Right renal pelvis (tissue), 4 donors: Measurements from ENCODE around the gene RAB7B. TPM values are rescaled to one million over a fixed set of nuclear protein-coding genes. Genes with fewer than 3 reads are reported as not detected.

Experiments used
- DNase-seq, 4 donors: peaks; one replicate each; pipeline ENCODE4 v3.0.0-alpha.2; 2013; ENCODE audit warnings: low read depth in 4 of 4, low spot score in 3 of 4, missing footprints in 1 of 4
- polyA plus RNA-seq, 4 donors: library from polyadenylated mRNA; unstranded; fragments of 120-200 nt; gene quantifications; one replicate each; pipeline ENCODE4 v1.2.1, GENCODE V29; 2013; ENCODE audit not compliant: insufficient read length in 4 of 4

The RAB7B gene
- polyA plus RNA-seq, 4 donors = 3.0 to 3.7 (median 3.1) TPM

- DNase-seq = no peak
Measured at GRCh38 chr1:205951746-205952145, 51.4 kb downstream of the RAB7B start.

- no peak for DNase-seq
Measured at GRCh38 chr1:205950826-205951549, 52.2 kb downstream of the RAB7B start.

- no peak for DNase-seq
Measured at GRCh38 chr1:205950280-205950679, 52.9 kb downstream of the RAB7B start.

- no peak for DNase-seq
Measured at GRCh38 chr1:205949753-205950152, 53.4 kb downstream of the RAB7B start.

- DNase-seq = no peak
Measured at GRCh38 chr1:205948886-205949285, 54.3 kb downstream of the RAB7B start.

GRCh38 chr1:205948039-205948438, 55.2 kb downstream of the RAB7B start:
- no peak for DNase-seq

GRCh38 chr1:205947024-205947423, 56.2 kb downstream of the RAB7B start:
- no peak for DNase-seq

GRCh38 chr1:205945069-205945468, 58.1 kb downstream of the RAB7B start:
- no peak for DNase-seq

- DNase-seq = no peak
Measured at GRCh38 chr1:205944525-205944924, 58.7 kb downstream of the RAB7B start.

- no peak for DNase-seq
Measured at GRCh38 chr1:205943245-205943644, 60.0 kb downstream of the RAB7B start, which contains the start of gene SLC26A9. Gene SLC26A9, minus strand, starts transcription at chr1:205943456. Its CDS starts 7,636 bp downstream, at chr1:205935820.

- no peak for DNase-seq
Measured at GRCh38 chr1:205942631-205943159, 60.5 kb downstream of the RAB7B start.

GRCh38 chr1:205940710-205941109, 62.5 kb downstream of the RAB7B start:
- DNase-seq = no peak

- no peak for DNase-seq
Measured at GRCh38 chr1:205939690-205940330, 63.4 kb downstream of the RAB7B start.

GRCh38 chr1:205938682-205939081, 64.5 kb downstream of the RAB7B start:
- no peak for DNase-seq

- DNase-seq = no peak
Measured at GRCh38 chr1:205936846-205937586, 66.2 kb downstream of the RAB7B start.

GRCh38 chr1:205936311-205936710, 66.9 kb downstream of the RAB7B start:
- no peak for DNase-seq

GRCh38 chr1:205935869-205936268, 67.3 kb downstream of the RAB7B start:
- DNase-seq = no peak

GRCh38 chr1:205934788-205935187, 68.4 kb downstream of the RAB7B start:
- no peak for DNase-seq

- DNase-seq = no peak
Measured at GRCh38 chr1:205933671-205934618, 69.2 kb downstream of the RAB7B start.

- DNase-seq = no peak
Measured at GRCh38 chr1:205932776-205933175, 70.4 kb downstream of the RAB7B start.
